Cardiac fibroblast (primary cell): ENCODE data around the gene CTDNEP1.

Source experiments
- DNase-seq, 2 donors: peaks; one replicate each; pipeline versions ENCODE4 v3.0.0 to v3.0.0-alpha.2; 2010; ENCODE audit warnings: low read depth in 2 of 2
- H3K4me3 ChIP-seq, 2 donors: replicated peaks in 1 of 2; 1 replicate in 1 of 2; 2 replicates in 1 of 2; pipeline ENCODE4 v1.5.1; 2011; ENCODE audit warnings: low read depth in 2 of 2, low read length in 2 of 2, mild to moderate bottlenecking in 2 of 2, moderate library complexity in 1 of 2
- CTCF ChIP-seq: IDR thresholded peaks from one replicate; pipeline ENCODE4 v1.5.1; 2011; ENCODE audit warnings: low read depth, mild to moderate bottlenecking, low read length, inconsistent platforms

CTDNEP1 gene

GRCh38 chr17:7253082-7253481 lies 1.5 kb upstream of the CTDNEP1 start:
- TF ChIP-seq CTCF, result no peak
- DNase-seq, result no peak
- peak overlapping the region; percentile 73 to 89 for H3K4me3 ChIP-seq

DNA sequence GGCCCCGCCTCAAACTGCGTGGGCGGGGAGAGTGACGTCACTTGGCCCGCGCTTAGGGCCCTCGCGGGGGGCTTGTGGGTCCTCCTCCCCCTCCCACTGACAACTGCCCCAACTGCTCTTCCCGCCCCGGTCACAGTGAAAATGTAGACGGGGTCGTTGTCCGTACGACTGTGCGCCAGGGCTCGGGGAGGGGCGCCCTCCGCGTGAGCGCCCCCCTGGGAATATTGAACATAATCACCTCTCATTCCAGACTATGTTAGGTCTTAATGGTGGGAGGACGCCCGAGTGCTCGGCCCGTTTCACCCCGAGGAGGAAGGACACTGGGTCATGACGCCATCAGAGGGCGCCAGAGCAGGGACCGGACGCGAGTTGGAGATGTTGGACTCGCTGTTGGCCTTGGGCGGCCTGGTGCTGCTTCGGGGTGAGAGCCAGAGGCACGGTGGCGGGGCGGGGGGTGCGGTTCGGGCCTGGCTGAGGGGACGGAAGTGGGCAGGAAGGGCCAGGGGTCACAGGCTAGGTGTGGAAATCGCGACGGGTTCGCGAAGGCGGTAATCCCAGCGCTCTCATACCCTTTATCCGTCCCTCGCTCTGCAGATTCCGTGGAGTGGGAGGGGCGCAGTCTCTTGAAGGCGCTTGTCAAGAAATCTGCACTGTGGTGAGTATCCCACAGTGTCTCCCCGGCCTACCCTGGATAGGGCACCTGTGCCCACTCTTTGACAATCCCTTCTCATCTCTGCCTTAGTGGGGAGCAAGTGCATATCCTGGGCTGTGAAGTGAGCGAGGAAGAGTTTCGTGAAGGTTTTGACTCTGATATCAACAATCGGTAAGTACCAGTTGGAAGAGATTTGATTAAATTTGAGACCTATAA lies 876 bp upstream of the CTDNEP1 start, which contains the start of gene ELP5:
Gene ELP5, plus strand, starts transcription at position 40 of the 868 bp plus-strand sequence. Its CDS starts 336 bp downstream, at position 376.
- peak; percentile 96 to 97 for DNase-seq
- peak within 1 kb of the TSS; percentile 83 to 89 for H3K4me3 ChIP-seq
- TF ChIP-seq CTCF, result no peak

DNA sequence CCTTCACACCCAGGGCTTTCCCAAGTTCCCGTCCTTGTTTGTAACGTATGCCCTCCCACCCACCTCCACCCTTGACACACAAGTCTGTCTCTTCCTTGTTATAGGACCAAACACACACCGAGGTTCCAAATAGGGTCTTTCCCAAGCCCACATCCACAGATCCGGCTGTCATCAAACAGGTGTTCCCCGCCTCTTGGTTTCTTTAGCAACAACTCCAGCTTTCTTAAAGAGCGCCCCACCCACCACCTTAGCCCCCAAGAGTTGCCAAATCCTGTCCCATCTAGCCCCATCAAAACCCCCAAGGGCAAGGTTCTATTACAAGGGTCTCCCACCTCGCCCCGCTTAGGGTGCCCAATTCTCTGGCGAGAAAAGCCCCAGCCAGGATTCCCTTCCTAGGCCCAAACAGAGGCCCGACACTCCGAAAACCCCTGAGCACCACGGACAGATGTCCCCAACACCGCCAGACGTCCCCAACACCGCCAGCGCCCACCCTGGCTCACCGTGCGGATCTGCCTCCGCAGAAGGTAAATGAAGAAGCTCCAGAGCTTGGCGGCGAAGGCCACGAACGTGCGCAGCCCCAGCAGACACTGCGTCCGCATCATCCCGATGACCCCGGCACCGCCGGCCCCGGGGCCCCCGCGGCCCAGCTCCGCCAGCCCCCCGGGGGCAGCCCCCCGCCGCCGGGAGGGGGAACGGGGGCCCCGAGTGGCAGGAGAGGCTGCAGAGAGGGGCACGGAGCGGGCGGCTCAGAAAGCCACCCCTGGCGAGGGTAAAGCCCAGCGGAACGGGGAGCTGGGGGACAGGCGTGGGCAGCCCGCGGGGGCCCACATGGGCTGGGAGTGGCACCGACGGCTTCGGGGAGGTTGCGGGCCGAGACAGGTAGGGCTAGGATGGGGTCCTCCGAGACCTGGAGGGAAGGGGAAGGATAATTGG lies 573 bp downstream of the CTDNEP1 start:
- DNase-seq, result no peak
- H3K4me3 ChIP-seq, result peak overlapping the region; percentile 83 to 89
- TF ChIP-seq CTCF, result no peak

DNA sequence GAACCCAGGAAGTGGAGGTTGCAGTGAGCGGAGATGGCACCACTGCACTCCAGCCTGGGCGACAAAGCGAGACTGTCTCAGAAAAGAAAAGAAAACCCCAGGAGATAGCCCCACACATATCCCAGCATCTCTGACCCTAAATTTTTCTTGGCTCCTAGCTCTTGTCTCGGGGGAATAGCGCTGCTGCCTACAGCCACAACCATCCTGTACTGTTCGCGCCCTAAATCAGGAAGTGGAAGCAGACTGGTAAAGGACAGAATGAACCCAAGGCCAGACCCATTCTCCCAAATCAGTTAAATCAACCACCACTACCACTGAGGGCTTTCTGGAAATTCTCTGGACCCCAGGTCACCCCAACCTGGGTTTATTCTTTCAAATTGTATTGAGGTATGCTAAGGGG lies 1.7 kb downstream of the CTDNEP1 start:
- DNase-seq, result no peak
- H3K4me3 ChIP-seq, result peak overlapping the region; percentile 83 to 89
- TF ChIP-seq CTCF, result no peak

- H3K4me3 ChIP-seq, result no peak overlapping the region
- no peak for DNase-seq
- TF ChIP-seq CTCF, result no peak
Observed at GRCh38 chr17:7249214-7249613, 2.3 kb downstream of the CTDNEP1 start.

DNA sequence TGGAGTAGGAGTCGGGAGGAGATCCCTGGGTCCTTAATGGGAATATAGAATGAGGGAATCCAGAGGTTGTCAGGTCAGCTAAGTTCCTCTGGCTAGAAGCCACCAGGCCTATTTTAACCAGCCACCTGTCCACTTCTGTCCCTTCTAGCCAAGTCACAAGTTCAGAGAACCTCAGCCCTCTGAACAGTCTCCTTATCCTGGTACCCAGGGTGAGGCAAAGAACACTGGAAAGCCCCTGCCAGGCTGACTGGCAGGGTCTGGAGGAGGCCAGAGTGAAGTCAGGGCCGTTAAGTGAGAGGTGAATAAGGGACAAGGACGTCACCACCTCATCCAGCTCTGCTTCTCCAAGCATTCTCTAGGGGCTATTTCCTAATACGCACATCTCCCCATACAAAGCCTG lies 2.7 kb downstream of the CTDNEP1 start:
- H3K4me3 ChIP-seq, result no peak overlapping the region
- TF ChIP-seq CTCF, result no peak
- no peak for DNase-seq
